Body of pancreas (tissue), 4 donors: Measurements from ENCODE around the gene ADGRD2. TPM values are rescaled to one million over a fixed set of nuclear protein-coding genes. Genes with fewer than 3 reads are reported as not detected.

Source experiments
- ATAC-seq: fragments of 150-250 bp; one replicate; pipeline ENCODE4 v1.9.1; 2016
- DNase-seq, 4 donors: peaks; one replicate each; pipeline ENCODE4 v3.0.0-alpha.2; 2019
- H3K27ac ChIP-seq, 4 donors: fragments of 200-600 bp; sonication (generic); 1 replicate in 3 of 4; 2 replicates in 1 of 4; pipeline versions ENCODE4 v1.5.1 to v1.6.1; 2016 to 2019; ENCODE audit warnings: mild to moderate bottlenecking in 1 of 4, mixed read lengths in 1 of 4, moderate library complexity in 1 of 4
- H3K27me3 ChIP-seq, 2 donors: fragments of 200-600 bp; sonication (generic); one replicate each; pipeline ENCODE4 v1.6.0; 2016; ENCODE audit warnings: mild to moderate bottlenecking in 1 of 2
- H3K36me3 ChIP-seq, 2 donors: fragments of 200-600 bp; sonication (generic); replicated peaks in 1 of 2; 2 replicates each; pipeline ENCODE4 v1.5.1; 2016; ENCODE audit warnings: low read depth in 2 of 2; ENCODE audit not compliant: insufficient read depth in 1 of 2
- H3K4me1 ChIP-seq: fragments of 200-600 bp; sonication (generic); one replicate; pipeline ENCODE4 v1.6.0; 2016
- H3K4me3 ChIP-seq, 2 donors: fragments of 200-600 bp; sonication (generic); 1 replicate in 1 of 2; 2 replicates in 1 of 2; pipeline ENCODE4 v1.5.1; 2016 to 2019
- H3K9me3 ChIP-seq, 3 donors: fragments of 200-600 bp; sonication (generic); 1 replicate in 2 of 3; 2 replicates in 1 of 3; pipeline ENCODE4 v1.5.1; 2016
- CTCF ChIP-seq, 7 experiments: fragments of 450-650 bp in 4 of 7; fragments of 200-600 bp in 3 of 7; sonication (generic) in 3 of 7; IDR thresholded peaks; one replicate each; pipeline ENCODE4 v1.5.1; 2016 to 2019; ENCODE audit warnings: antibody characterized with exemption in 7 of 7
- POLR2A ChIP-seq, 3 donors: fragments of 450-650 bp; IDR thresholded peaks; one replicate each; pipeline ENCODE4 v1.6.1; 2016; ENCODE audit warnings: antibody characterized with exemption in 3 of 3, mild to moderate bottlenecking in 2 of 3
- WGBS, 2 donors: methylation state at CpG; one replicate each; pipeline ENCODE4 v1.1.5; 2017; 5-methylcytosine and 5-hydroxymethylcytosine counted together
- intact Hi-C: fragments of 100-400 bp; cut with DNase I; formaldehyde crosslinking; loops from one replicate; pipeline ENCODE4 v1.15.1; 2023
- total RNA-seq, 2 donors: library from RNA; depleted of rRNA; stranded (reverse); fragments of >200 nt; gene quantifications; one replicate each; pipeline ENCODE4 v1.1.0, GENCODE V29; 2016

Gene ADGRD2
- total RNA-seq, 2 donors from 2014 or later: not detected

GRCh38 chr9:124514125-124514524, 63.9 kb downstream of the ADGRD2 start:
- intact Hi-C loops: no loop called here
- Histone ChIP-seq H3K4me1 (peaks cover 5% of the 10 kb centered on the region), H3K4me3 (no peak overlapping the region), H3K9me3 (no peaks in the 10 kb centered on the region), H3K36me3 (no peaks in the 10 kb centered on the region), H3K27me3 (no peaks in the 10 kb centered on the region), H3K27ac (no peak overlapping the region)
- 64 to 73% methylated on average over 4 of the region's 4 CpGs for WGBS, 2 donors
- no peak for DNase-seq
- ATAC-seq: no peak
- TF ChIP-seq CTCF (IDR thresholded peaks at IDR 0.05) (no peak), POLR2A (IDR thresholded peaks at IDR 0.05) (no peak)

- no peak overlapping the region for H3K4me3 ChIP-seq
- ATAC-seq (no peak), DNase-seq (no peak)
- H3K9me3 ChIP-seq: no peaks in the 10 kb centered on the region
- no peak overlapping the region for H3K27ac ChIP-seq
- H3K4me1 ChIP-seq: peaks cover 5% of the 10 kb centered on the region
- no peak for TF ChIP-seq CTCF (IDR thresholded peaks at IDR 0.05)
- H3K36me3 ChIP-seq: no peaks in the 10 kb centered on the region
- intact Hi-C loops: no loop called here
- no peaks in the 10 kb centered on the region for H3K27me3 ChIP-seq
- WGBS, 2 donors: 53 to 55% methylated on average over 5 of the region's 5 CpGs
Observed at GRCh38 chr9:124514874-124515273, 64.6 kb downstream of the ADGRD2 start.

GRCh38 chr9:124517600-124517999, 67.3 kb downstream of the ADGRD2 start:
- Histone ChIP-seq H3K4me1 (no peaks in the 10 kb centered on the region), H3K36me3 (no peaks in the 10 kb centered on the region), H3K27ac (no peak overlapping the region), H3K9me3 (no peaks in the 10 kb centered on the region), H3K4me3 (no peak overlapping the region), H3K27me3 (no peaks in the 10 kb centered on the region)
- DNase-seq (no peak), ATAC-seq (no peak)
- WGBS, 2 donors: 88% methylated on average over 4 to 5 of the region's 5 CpGs
- intact Hi-C loops: no loop called here
- TF ChIP-seq CTCF (IDR thresholded peaks at IDR 0.05) (no peak), POLR2A (IDR thresholded peaks at IDR 0.05) (no peak)

GRCh38 chr9:124518116-124518515, 67.9 kb downstream of the ADGRD2 start:
- Histone ChIP-seq H3K4me3 (no peak overlapping the region), H3K27ac (no peak overlapping the region), H3K36me3 (no peaks in the 10 kb centered on the region), H3K4me1 (no peaks in the 10 kb centered on the region), H3K27me3 (no peaks in the 10 kb centered on the region), H3K9me3 (no peaks in the 10 kb centered on the region)
- intact Hi-C loops: no loop called here
- 97 to 100% methylated on average over 1 to 7 of the region's 7 CpGs for WGBS, 2 donors
- TF ChIP-seq POLR2A (IDR thresholded peaks at IDR 0.05) (no peak), CTCF (IDR thresholded peaks at IDR 0.05) (no peak)
- no peak for DNase-seq
- ATAC-seq: no peak

- Histone ChIP-seq H3K9me3 (no peaks in the 10 kb centered on the region), H3K36me3 (no peaks in the 10 kb centered on the region), H3K27me3 (no peaks in the 10 kb centered on the region), H3K27ac (peak overlapping the region in 1 of 4 donors; percentile 1), H3K4me1 (no peaks in the 10 kb centered on the region), H3K4me3 (no peak overlapping the region)
- 60 to 66% methylated on average over 7 of the region's 7 CpGs for WGBS, 2 donors
- intact Hi-C loops: no loop called here
- ATAC-seq (no peak), DNase-seq (no peak)
- TF ChIP-seq POLR2A (IDR thresholded peaks at IDR 0.05) (no peak), CTCF (IDR thresholded peaks at IDR 0.05) (no peak)
Observed at GRCh38 chr9:124520206-124520596, 70.0 kb downstream of the ADGRD2 start.
